ENCODE results near the gene TGFB1. TPM values are rescaled to one million over a fixed set of nuclear protein-coding genes. Genes with fewer than 3 reads are reported as not detected.

Gene TGFB1
- total RNA-seq, 1 experiment from 2014 or later = 42.6 TPM

GRCh38 chr19:41344162-41344561 lies 9.6 kb downstream of the TGFB1 start:
- in situ Hi-C loops (cut with HindIII; ENCODE audit: low pct_unique_long_range_greater_than_20kb, low sequenced_read_pairs) (no loop called here), intact Hi-C loops (cut with micrococcal nuclease; ENCODE audit: unreplicated experiment) (no loop called here)
- ChIA-PET CTCF (no interaction called here), POLR2A (no interaction called here)
- Histone ChIP-seq H3K4me3 (ENCODE audit: low read depth in 2 of 2, low read length in 2 of 2) (no peak overlapping the region), H3K27me3 (ENCODE audit: control insufficient read depth, insufficient read depth, low read length) (no peaks in the 10 kb centered on the region), H3K27ac (ENCODE audit: low read length) (no peak overlapping the region), H3K9me3 (ENCODE audit: control insufficient read depth, insufficient read depth, low read depth, low read length) (no peaks in the 10 kb centered on the region), H3K36me3 (ENCODE audit: control insufficient read depth, insufficient read depth, low read length) (no peaks in the 10 kb centered on the region; the same call in 1 of the 2 replicates), H3K4me1 (ENCODE audit: control insufficient read depth, insufficient read depth, low read length) (no peaks in the 10 kb centered on the region)
- ATAC-seq (no peak), DNase-seq (ENCODE audit: low read depth, low spot score) (no peak)
- TF ChIP-seq POLR2AphosphoS5 (IDR thresholded peaks at IDR 0.05; ENCODE audit: low read depth, low read length) = no peak
- BruUV-seq (replicated peaks) = no TSS peak

- POLR2A ChIA-PET = no interaction called here
- intact Hi-C loops (cut with micrococcal nuclease; ENCODE audit: unreplicated experiment) = no loop called here
- DNase-seq (ENCODE audit: low read depth, low spot score) (no peak), ATAC-seq (no peak)
- Histone ChIP-seq H3K4me1 (ENCODE audit: control insufficient read depth, insufficient read depth, low read length) (no peaks in the 10 kb centered on the region), H3K27me3 (ENCODE audit: control insufficient read depth, insufficient read depth, low read length) (no peaks in the 10 kb centered on the region), H3K4me3 (ENCODE audit: low read depth in 2 of 2, low read length in 2 of 2) (no peak overlapping the region), H3K36me3 (ENCODE audit: control insufficient read depth, insufficient read depth, low read length) (no peaks in the 10 kb centered on the region), H3K9me3 (ENCODE audit: control insufficient read depth, insufficient read depth, low read depth, low read length) (no peaks in the 10 kb centered on the region), H3K27ac (ENCODE audit: low read length) (no peak overlapping the region)
- in situ Hi-C loops (cut with HindIII; ENCODE audit: low pct_unique_long_range_greater_than_20kb, low sequenced_read_pairs) = no loop called here
- no TSS peak for BruUV-seq (replicated peaks)
- TF ChIP-seq REST (IDR thresholded peaks at IDR 0.05; ENCODE audit: insufficient read depth in 1 of 2, low read depth in 2 of 2, low read length in 1 of 2) (no peak), SIN3A (IDR thresholded peaks at IDR 0.05; ENCODE audit: borderline replicate concordance, insufficient read depth, low read depth, low read length) (no peak), CTCF (IDR thresholded peaks at IDR 0.05) (no peak), POLR2AphosphoS5 (IDR thresholded peaks at IDR 0.05; ENCODE audit: low read depth, low read length) (no peak), TCF7L2 (IDR thresholded peaks at IDR 0.05; ENCODE audit: low read depth, low read length) (no peak)
- CTCF ChIA-PET = no interaction called here
These were observed 11.8 kb downstream of the TGFB1 start for GRCh38 chr19:41341669-41342490.

- POLR2A ChIA-PET = interaction anchor here (0.7 kb wide), 1 partner anchor 209 kb away, joined by 7 read pairs; no protein-coding TSS in a partner anchor
- DNase-seq (ENCODE audit: low read depth, low spot score) (no peak), ATAC-seq (no peak)
- no peaks in the 10 kb centered on the region for H3K27me3 ChIP-seq (ENCODE audit: control insufficient read depth, insufficient read depth, low read length)
- no peak overlapping the region for H3K27ac ChIP-seq (ENCODE audit: low read length)
- H3K36me3 ChIP-seq (ENCODE audit: control insufficient read depth, insufficient read depth, low read length) = no peaks in the 10 kb centered on the region
- intact Hi-C loops (cut with micrococcal nuclease; ENCODE audit: unreplicated experiment) (no loop called here), in situ Hi-C loops (cut with HindIII; ENCODE audit: low pct_unique_long_range_greater_than_20kb, low sequenced_read_pairs) (no loop called here)
- CTCF ChIA-PET = interaction anchor here (0.7 kb wide), 1 partner anchor 96 kb away, joined by 8 read pairs; no protein-coding TSS in a partner anchor
- H3K4me1 ChIP-seq (ENCODE audit: control insufficient read depth, insufficient read depth, low read length) = no peaks in the 10 kb centered on the region
- H3K9me3 ChIP-seq (ENCODE audit: control insufficient read depth, insufficient read depth, low read depth, low read length) = no peaks in the 10 kb centered on the region
- H3K4me3 ChIP-seq (ENCODE audit: low read depth in 2 of 2, low read length in 2 of 2) = no peak overlapping the region
- TF ChIP-seq SIN3A (IDR thresholded peaks at IDR 0.05; ENCODE audit: borderline replicate concordance, insufficient read depth, low read depth, low read length) = no peak
- TF ChIP-seq REST (IDR thresholded peaks at IDR 0.05; ENCODE audit: insufficient read depth in 1 of 2, low read depth in 2 of 2, low read length in 1 of 2) = no peak
- TF ChIP-seq POLR2AphosphoS5 (IDR thresholded peaks at IDR 0.05; ENCODE audit: low read depth, low read length) = no peak
- TF ChIP-seq TCF7L2 (IDR thresholded peaks at IDR 0.05; ENCODE audit: low read depth, low read length) = no peak
- no peak for TF ChIP-seq CTCF (IDR thresholded peaks at IDR 0.05)
- BruUV-seq (replicated peaks) = no TSS peak
These were observed 13.8 kb downstream of the TGFB1 start for GRCh38 chr19:41339936-41340335.
